Activated CD8-positive, alpha-beta T cell treated with anti-CD3 and anti-CD28 coated beads, Interleukin-2, amount 10 ng/mL, durations not matched to agents 7 days and 5 days (primary cell): ENCODE measurements around the gene STAU1. TPM values are rescaled to one million over a fixed set of nuclear protein-coding genes. Genes with fewer than 3 reads are reported as not detected.

Experiments used
- ATAC-seq: fragments of 150-1000 bp; cut with Tn5 transposase; one replicate; pipeline ENCODE4 v1.10.0; 2021; ENCODE audit warnings: moderate library complexity
- CTCF ChIA-PET: fragments of 350-600 bp; sonication (Branson Sonifier 250); formaldehyde crosslinking; loops from one replicate; lab custom pipeline; 2021; ENCODE audit warnings: antibody characterized with exemption; lab: Charles Lee
- POLR2A ChIA-PET: fragments of 350-600 bp; sonication (Branson Sonifier 250); formaldehyde crosslinking; loops from one replicate; lab custom pipeline; 2021; ENCODE audit warnings: antibody characterized with exemption; lab: Charles Lee
- DNase-seq: peaks from one replicate; pipeline ENCODE4 v3.0.0-alpha.2; 2020
- H3K27ac Mint-ChIP-seq: one replicate; pipeline ENCODE4 v1.8.0; 2021; ENCODE audit warnings: mild to moderate bottlenecking, mixed read lengths
- H3K27me3 Mint-ChIP-seq: one replicate; pipeline ENCODE4 v1.8.0; 2021; ENCODE audit warnings: low read depth, mixed read lengths
- H3K36me3 Mint-ChIP-seq: one replicate; pipeline ENCODE4 v1.8.0; 2021; ENCODE audit warnings: low read depth, mixed read lengths
- H3K4me1 Mint-ChIP-seq: one replicate; pipeline ENCODE4 v1.8.0; 2021; ENCODE audit warnings: low read depth, mixed read lengths
- H3K4me3 Mint-ChIP-seq: one replicate; pipeline ENCODE4 v1.8.0; 2021; ENCODE audit warnings: mild to moderate bottlenecking, mixed read lengths
- H3K9me3 Mint-ChIP-seq: one replicate; pipeline ENCODE4 v1.8.0; 2022; ENCODE audit warnings: mixed read lengths; ENCODE audit not compliant: insufficient read depth
- total RNA-seq, 2 experiments: library from RNA; stranded (reverse); gene quantifications; one replicate each; pipeline ENCODE4 v1.2.3, GENCODE V29; 2021

The STAU1 gene, protein sequence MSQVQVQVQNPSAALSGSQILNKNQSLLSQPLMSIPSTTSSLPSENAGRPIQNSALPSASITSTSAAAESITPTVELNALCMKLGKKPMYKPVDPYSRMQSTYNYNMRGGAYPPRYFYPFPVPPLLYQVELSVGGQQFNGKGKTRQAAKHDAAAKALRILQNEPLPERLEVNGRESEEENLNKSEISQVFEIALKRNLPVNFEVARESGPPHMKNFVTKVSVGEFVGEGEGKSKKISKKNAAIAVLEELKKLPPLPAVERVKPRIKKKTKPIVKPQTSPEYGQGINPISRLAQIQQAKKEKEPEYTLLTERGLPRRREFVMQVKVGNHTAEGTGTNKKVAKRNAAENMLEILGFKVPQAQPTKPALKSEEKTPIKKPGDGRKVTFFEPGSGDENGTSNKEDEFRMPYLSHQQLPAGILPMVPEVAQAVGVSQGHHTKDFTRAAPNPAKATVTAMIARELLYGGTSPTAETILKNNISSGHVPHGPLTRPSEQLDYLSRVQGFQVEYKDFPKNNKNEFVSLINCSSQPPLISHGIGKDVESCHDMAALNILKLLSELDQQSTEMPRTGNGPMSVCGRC
- total RNA-seq = 10 to 100 TPM; 42.5 to 46.5 TPM

DNA sequence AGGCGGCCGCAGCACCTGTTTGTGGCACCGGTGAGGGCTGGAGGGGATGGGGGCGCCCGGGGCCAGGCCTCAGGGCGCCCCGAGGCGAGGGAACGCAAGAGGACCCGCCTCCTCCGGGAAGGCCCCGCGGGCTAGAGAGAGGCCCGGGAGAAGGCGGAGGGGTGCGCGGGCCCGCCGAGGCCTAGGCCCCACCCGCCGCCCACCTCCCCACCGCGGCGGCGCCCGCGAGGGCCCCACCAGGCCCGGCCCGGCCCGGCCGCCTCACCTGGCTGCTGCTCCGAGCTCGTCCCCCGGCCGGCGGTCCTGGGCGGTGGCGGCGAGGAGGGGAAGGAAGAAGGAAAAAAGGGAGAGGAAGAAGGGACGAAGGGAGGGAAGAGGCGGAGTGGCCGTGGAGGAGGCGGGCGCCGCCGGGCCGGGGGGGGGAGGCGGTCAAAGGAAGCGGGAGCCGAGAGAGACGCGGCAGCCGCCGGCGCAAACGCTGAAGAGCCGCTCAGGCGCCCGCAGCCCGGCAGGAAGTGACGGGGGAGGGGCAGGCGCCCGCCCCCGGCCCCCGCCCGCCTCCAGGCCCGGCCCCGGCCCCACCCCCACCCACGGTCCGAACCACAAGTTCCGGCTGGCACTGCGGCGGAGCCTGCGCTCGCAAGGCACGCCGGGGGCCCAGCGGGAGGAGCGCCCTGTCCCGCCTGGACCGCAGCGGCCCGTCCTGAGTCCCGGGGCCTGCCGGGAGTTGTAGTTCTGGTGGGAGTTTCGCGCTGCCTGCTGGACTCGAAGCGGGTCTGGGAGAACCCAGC lies at the start of gene STAU1:
Gene STAU1, minus strand, starts transcription at position 484 of the 791 bp plus-strand sequence. CDS start 22,133 bp downstream, outside the sequence.
- peak within 1 kb of the TSS; percentile 90 for H3K4me3 Mint-ChIP-seq
- peaks cover 6% of the 10 kb centered on the region for H3K27me3 Mint-ChIP-seq
- peaks cover 36% of the 10 kb centered on the region for H3K4me1 Mint-ChIP-seq
- CTCF ChIA-PET = interaction anchor here (1.5 to 3.4 kb wide), 3 partner anchors 29 to 55 kb away, joined by 3 to 26 read pairs (median 15); no protein-coding TSS in a partner anchor
- peak within 1 kb of the TSS; percentile 94 for H3K27ac Mint-ChIP-seq
- DNase-seq (peak; percentile 95), ATAC-seq (peak; percentile 94)
- POLR2A ChIA-PET = interaction anchor here (0.6 to 2.4 kb wide), 11 partner anchors 11 to 313 kb away, joined by 3 to 18 read pairs (median 5); partner anchors contain the start of gene CSE1L
- peaks cover 26% of the 10 kb centered on the region for H3K36me3 Mint-ChIP-seq
- no peaks in the 10 kb centered on the region for H3K9me3 Mint-ChIP-seq

GRCh38 chr20:49237531-49237930 lies 49.4 kb upstream of the STAU1 start:
- CTCF ChIA-PET = interaction anchor here (0.8 to 2.6 kb wide), 3 partner anchors 9 to 105 kb away, joined by 4 to 14 read pairs (median 6); no protein-coding TSS in a partner anchor
- no peaks in the 10 kb centered on the region for H3K9me3 Mint-ChIP-seq
- no peak for ATAC-seq
- H3K36me3 Mint-ChIP-seq = peaks cover 60% of the 10 kb centered on the region
- H3K27me3 Mint-ChIP-seq = no peaks in the 10 kb centered on the region
- H3K4me3 Mint-ChIP-seq = no peak overlapping the region
- H3K27ac Mint-ChIP-seq = peak overlapping the region; percentile 65
- POLR2A ChIA-PET = interaction anchor here (0.7 kb wide), 1 partner anchor 36 kb away, joined by 3 read pairs; no protein-coding TSS in a partner anchor
- DNase-seq = no peak
- no peaks in the 10 kb centered on the region for H3K4me1 Mint-ChIP-seq

DNA sequence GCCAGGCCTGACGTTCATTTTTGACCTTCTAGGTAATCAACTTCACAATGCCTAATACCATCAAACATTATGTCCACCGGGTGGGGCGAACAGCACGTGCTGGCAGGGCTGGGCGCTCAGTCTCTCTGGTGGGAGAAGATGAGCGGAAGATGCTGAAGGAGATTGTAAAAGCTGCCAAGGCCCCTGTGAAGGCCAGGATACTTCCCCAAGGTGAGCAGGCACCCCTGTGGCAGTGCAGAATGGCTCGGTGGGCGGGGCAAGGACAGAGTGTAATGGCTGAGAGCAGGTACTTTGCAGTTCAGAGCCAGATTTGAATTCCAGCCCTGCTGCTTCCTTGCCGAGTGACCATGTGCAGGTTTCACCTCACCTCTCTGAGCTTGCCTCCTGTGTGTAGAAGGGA lies 48.2 kb upstream of the STAU1 start:
- Mint-ChIP-seq H3K27ac (no peak overlapping the region), H3K4me3 (no peak overlapping the region), H3K4me1 (no peaks in the 10 kb centered on the region), H3K36me3 (peaks cover 52% of the 10 kb centered on the region), H3K27me3 (no peaks in the 10 kb centered on the region), H3K9me3 (no peaks in the 10 kb centered on the region)
- CTCF ChIA-PET = interaction anchor here (2.6 kb wide), 1 partner anchor 10 kb away, joined by 14 read pairs; no protein-coding TSS in a partner anchor
- DNase-seq (no peak), ATAC-seq (no peak)
- POLR2A ChIA-PET = no interaction called here

GRCh38 chr20:49234831-49235230 lies 46.7 kb upstream of the STAU1 start:
- Mint-ChIP-seq H3K9me3 (no peaks in the 10 kb centered on the region), H3K36me3 (peaks cover 59% of the 10 kb centered on the region), H3K4me1 (peaks cover 14% of the 10 kb centered on the region), H3K4me3 (no peak overlapping the region), H3K27me3 (no peaks in the 10 kb centered on the region), H3K27ac (no peak overlapping the region)
- ChIA-PET CTCF (interaction anchor here (2.9 kb wide), 1 partner anchor 18 kb away, joined by 8 read pairs; no protein-coding TSS in a partner anchor), POLR2A (interaction anchor here (1.2 kb wide), 1 partner anchor 46 kb away, joined by 3 read pairs; no protein-coding TSS in a partner anchor)
- no peak for ATAC-seq
- no peak for DNase-seq

- Mint-ChIP-seq H3K4me3 (no peak overlapping the region), H3K4me1 (peaks cover 14% of the 10 kb centered on the region), H3K36me3 (peaks cover 54% of the 10 kb centered on the region), H3K27ac (no peak overlapping the region), H3K27me3 (no peaks in the 10 kb centered on the region), H3K9me3 (no peaks in the 10 kb centered on the region)
- CTCF ChIA-PET = interaction anchor here (2.9 kb wide), 1 partner anchor 16 kb away, joined by 8 read pairs; no protein-coding TSS in a partner anchor
- DNase-seq = no peak
- POLR2A ChIA-PET = no interaction called here
- ATAC-seq = no peak
Observed at GRCh38 chr20:49233226-49233625, 45.1 kb upstream of the STAU1 start.

DNA sequence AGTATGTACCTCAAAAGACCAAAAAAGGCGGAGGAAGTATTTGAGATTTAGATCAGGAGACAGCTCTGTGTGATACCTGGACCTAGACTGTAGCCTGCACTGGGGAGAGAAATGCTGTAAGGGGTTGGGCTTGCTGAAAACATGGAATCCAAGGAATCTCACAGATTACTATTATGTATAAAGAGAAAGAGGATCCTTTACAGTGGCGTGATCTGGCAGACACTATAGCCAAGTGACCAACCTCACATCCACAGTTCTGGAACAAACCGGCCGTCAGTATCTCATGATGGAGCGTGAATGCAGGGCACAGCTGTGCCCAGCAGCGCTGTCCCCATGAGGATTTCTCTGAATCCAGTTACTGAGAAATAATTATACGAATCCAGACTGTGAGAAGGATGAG lies 43.3 kb upstream of the STAU1 start:
- H3K9me3 Mint-ChIP-seq = no peaks in the 10 kb centered on the region
- peaks cover 14% of the 10 kb centered on the region for H3K4me1 Mint-ChIP-seq
- ATAC-seq (no peak), DNase-seq (no peak)
- ChIA-PET POLR2A (no interaction called here), CTCF (interaction anchor here (0.7 to 4.2 kb wide), 2 partner anchors 15 kb away, joined by 3 to 18 read pairs; no protein-coding TSS in a partner anchor)
- H3K27ac Mint-ChIP-seq = peak overlapping the region; percentile 52
- peaks cover 53% of the 10 kb centered on the region for H3K36me3 Mint-ChIP-seq
- no peak overlapping the region for H3K4me3 Mint-ChIP-seq
- no peaks in the 10 kb centered on the region for H3K27me3 Mint-ChIP-seq

DNA sequence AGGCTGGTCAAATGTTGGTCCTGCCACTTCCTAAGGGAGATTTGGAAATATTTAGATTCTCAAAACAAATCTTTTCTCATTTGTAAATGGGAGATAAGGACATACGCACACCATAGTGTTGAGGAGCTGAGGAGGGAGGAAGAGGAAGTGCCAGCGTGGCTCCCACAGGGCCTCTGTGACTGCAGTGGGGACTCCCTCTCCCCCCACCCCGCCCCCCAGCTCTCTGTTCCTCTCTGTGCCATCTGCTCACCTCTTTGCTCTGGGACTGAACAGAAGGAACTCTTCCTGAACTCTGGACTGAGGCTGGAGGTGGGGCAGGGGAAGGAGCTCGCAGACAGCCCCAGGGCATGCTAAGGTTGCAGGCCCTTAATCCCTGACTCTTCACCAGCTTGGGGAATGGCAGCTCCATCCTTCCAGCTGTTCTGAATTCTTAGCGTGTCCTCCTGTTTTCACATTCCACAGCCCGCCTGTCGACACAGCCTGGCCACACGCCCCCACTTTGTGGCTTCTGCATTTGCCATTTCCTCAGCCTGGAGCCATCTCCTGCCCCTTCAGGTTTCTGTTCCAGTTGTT lies 42.5 kb upstream of the STAU1 start:
- CTCF ChIA-PET = interaction anchor here (0.7 to 4.2 kb wide), 2 partner anchors 14 to 15 kb away, joined by 3 to 18 read pairs; no protein-coding TSS in a partner anchor
- Mint-ChIP-seq H3K9me3 (no peaks in the 10 kb centered on the region), H3K4me3 (no peak overlapping the region), H3K27me3 (no peaks in the 10 kb centered on the region), H3K36me3 (peaks cover 55% of the 10 kb centered on the region), H3K27ac (no peak overlapping the region), H3K4me1 (peaks cover 14% of the 10 kb centered on the region)
- DNase-seq = no peak
- POLR2A ChIA-PET = no interaction called here
- no peak for ATAC-seq

- POLR2A ChIA-PET = no interaction called here
- ATAC-seq = no peak
- Mint-ChIP-seq H3K27ac (no peak overlapping the region), H3K27me3 (no peaks in the 10 kb centered on the region), H3K4me3 (no peak overlapping the region), H3K4me1 (peaks cover 14% of the 10 kb centered on the region), H3K9me3 (no peaks in the 10 kb centered on the region), H3K36me3 (peaks cover 58% of the 10 kb centered on the region)
- CTCF ChIA-PET = interaction anchor here (4.2 kb wide), 1 partner anchor 13 kb away, joined by 18 read pairs; no protein-coding TSS in a partner anchor
- DNase-seq = no peak
Observed at GRCh38 chr20:49230021-49230420, 41.9 kb upstream of the STAU1 start.

- Mint-ChIP-seq H3K4me3 (no peak overlapping the region), H3K27ac (no peak overlapping the region), H3K9me3 (no peaks in the 10 kb centered on the region), H3K36me3 (peaks cover 58% of the 10 kb centered on the region), H3K27me3 (no peaks in the 10 kb centered on the region), H3K4me1 (peaks cover 14% of the 10 kb centered on the region)
- no peak for ATAC-seq
- ChIA-PET POLR2A (no interaction called here), CTCF (interaction anchor here (4.2 kb wide), 1 partner anchor 13 kb away, joined by 18 read pairs; no protein-coding TSS in a partner anchor)
- no peak for DNase-seq
Observed at GRCh38 chr20:49229381-49229780, 41.2 kb upstream of the STAU1 start.

DNA sequence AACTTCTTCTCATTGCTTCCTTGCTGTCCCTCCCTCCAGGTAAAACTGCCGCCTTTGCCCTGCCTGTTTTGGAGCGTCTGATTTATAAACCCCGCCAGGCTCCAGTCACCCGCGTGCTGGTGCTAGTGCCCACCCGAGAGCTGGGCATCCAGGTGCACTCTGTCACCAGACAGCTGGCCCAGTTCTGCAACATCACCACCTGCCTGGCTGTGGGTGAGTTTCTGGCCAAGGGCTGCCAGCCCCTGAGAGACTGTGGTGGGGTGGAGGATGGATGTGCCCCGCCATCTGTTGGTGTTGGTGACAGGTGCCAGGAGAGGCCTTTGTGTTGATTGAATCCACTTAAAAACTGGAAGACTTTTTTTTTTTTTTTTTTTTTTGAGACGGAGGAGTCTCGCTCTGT lies 40.5 kb upstream of the STAU1 start:
- H3K9me3 Mint-ChIP-seq = no peaks in the 10 kb centered on the region
- peaks cover 59% of the 10 kb centered on the region for H3K36me3 Mint-ChIP-seq
- no peaks in the 10 kb centered on the region for H3K27me3 Mint-ChIP-seq
- peaks cover 14% of the 10 kb centered on the region for H3K4me1 Mint-ChIP-seq
- no peak for ATAC-seq
- H3K27ac Mint-ChIP-seq = peak overlapping the region; percentile 30
- H3K4me3 Mint-ChIP-seq = no peak overlapping the region
- no peak for DNase-seq
- POLR2A ChIA-PET = no interaction called here
- CTCF ChIA-PET = interaction anchor here (4.2 kb wide), 1 partner anchor 12 kb away, joined by 18 read pairs; no protein-coding TSS in a partner anchor

DNA sequence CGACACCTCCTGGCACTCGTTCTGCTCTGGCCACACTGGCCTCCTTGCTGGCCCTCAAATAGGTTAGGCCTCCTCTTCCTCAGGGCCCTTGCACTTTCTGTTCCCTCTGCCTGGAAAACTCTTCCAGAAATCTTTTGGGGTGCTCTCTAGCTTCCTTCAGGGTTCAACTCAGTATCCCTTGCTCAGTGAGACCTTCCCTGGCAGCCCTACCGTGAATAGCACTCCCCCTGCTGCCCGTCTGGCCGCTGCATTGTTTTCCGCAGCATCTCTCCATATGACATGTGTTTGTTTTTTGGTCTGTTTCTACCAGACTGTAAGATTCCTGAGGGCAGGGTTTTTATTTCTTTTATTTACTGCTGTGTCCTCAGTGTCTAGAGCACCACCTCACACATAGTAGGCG lies 37.8 kb upstream of the STAU1 start:
- DNase-seq (no peak), ATAC-seq (no peak)
- Mint-ChIP-seq H3K27ac (no peak overlapping the region), H3K27me3 (no peaks in the 10 kb centered on the region), H3K36me3 (peaks cover 69% of the 10 kb centered on the region), H3K4me1 (peaks cover 13% of the 10 kb centered on the region), H3K9me3 (no peaks in the 10 kb centered on the region), H3K4me3 (no peak overlapping the region)
- ChIA-PET POLR2A (no interaction called here), CTCF (no interaction called here)
